Mesothelial cell of epicardium (in vitro differentiated cells): ENCODE measurements around the gene SMAD3. TPM values are rescaled to one million over a fixed set of nuclear protein-coding genes. Genes with fewer than 3 reads are reported as not detected.

ENCODE experiments used
- DNase-seq, 2 experiments: peaks; one replicate each; pipeline ENCODE4 v3.0.0; 2021; ENCODE audit warnings: low spot score in 2 of 2; ENCODE audit not compliant: unreplicated experiment in 2 of 2
- H3K27ac Mint-ChIP-seq: 2 replicates; pipeline ENCODE4 v1.8.0; 2021; ENCODE audit warnings: mixed read lengths
- H3K27me3 Mint-ChIP-seq: 2 replicates; pipeline ENCODE4 v1.8.0; 2021; ENCODE audit warnings: low read depth, mixed read lengths
- H3K36me3 Mint-ChIP-seq: 2 replicates; pipeline ENCODE4 v1.8.0; 2021; ENCODE audit warnings: mixed read lengths
- H3K4me1 Mint-ChIP-seq: 2 replicates; pipeline ENCODE4 v1.8.0; 2021; ENCODE audit warnings: mixed read lengths
- H3K4me3 Mint-ChIP-seq: 2 replicates; pipeline ENCODE4 v1.8.0; 2021; ENCODE audit warnings: mild to moderate bottlenecking, moderate library complexity, mixed read lengths
- H3K9me3 Mint-ChIP-seq: 2 replicates; pipeline ENCODE4 v1.8.0; 2021; ENCODE audit warnings: mixed read lengths
- total RNA-seq: library from RNA; stranded (reverse); gene quantifications from 3 replicates; pipeline ENCODE4 v1.2.1, GENCODE V29; 2021
- TF ChIP-seq, protein P1 (sequence below): fragments of 200-600 bp; sonication (generic); IDR thresholded peaks from one replicate; pipeline ENCODE4 v1.5.0; 2021; ENCODE audit warnings: antibody characterized with exemption; ENCODE audit not compliant: unreplicated experiment

SMAD3 gene
- total RNA-seq, 1 donor from 2014 or later, result 96.2 TPM

DNA sequence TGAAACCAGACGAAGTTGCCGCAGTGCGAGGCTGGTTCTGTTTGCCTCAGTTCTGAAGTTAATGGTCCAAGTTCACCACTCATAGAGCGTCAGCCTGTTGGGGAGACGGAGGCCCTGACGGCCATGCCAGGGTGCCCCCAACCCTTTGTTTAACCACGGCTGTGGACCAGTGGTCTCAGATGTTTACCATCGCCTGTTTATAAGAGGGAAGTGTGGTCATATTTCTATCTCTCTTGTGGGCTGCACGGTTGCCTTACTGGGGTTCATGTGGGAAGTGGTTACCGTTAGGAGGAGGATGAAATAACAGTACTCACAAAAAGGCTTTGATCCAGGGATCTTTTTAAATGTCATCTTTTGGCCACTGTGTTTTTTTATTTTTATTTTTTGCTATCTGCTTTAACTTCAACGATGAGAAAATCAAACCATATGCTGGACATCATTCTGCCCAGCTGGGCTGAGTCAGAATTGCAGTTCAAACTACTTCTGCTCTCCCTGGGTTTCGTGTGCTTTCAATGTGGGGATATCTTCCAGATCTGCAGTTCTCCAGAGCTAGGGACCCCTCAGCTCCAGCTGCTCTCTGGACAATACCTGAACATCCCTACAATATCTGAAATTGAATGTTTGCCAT, 17.8 kb downstream of the SMAD3 start:
- H3K36me3 Mint-ChIP-seq, result peaks cover 10% of the 10 kb centered on the region
- H3K4me3 Mint-ChIP-seq, result no peak overlapping the region
- peak overlapping the region; percentile 35 for H3K27ac Mint-ChIP-seq

DNA sequence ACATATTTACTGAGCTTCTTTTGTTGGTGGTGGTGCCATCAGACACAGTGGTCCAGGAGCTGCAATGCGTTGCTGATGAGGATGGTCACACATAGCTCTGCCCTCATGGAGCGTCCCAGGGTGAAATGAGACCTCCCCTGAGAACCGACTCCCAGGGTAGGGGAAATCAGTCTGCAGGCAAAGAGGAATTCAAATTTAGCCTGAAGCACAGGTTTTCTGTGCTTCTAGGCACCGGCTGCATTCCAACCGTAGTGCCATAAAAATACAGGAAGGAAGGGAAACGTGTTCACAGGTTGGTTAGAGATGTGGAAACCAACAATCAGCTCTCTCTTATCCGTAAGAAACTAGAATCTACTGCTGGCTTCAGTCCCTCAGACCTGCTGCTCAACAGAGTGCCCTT, 19.2 kb downstream of the SMAD3 start:
- DNase-seq, result no peak
- no peaks in the 10 kb centered on the region for H3K9me3 Mint-ChIP-seq
- peak overlapping the region; percentile 70 for H3K27ac Mint-ChIP-seq
- no peak overlapping the region for H3K4me3 Mint-ChIP-seq
- peaks cover 76% of the 10 kb centered on the region for H3K4me1 Mint-ChIP-seq
- peaks cover 10% of the 10 kb centered on the region for H3K36me3 Mint-ChIP-seq
- TF ChIP-seq, protein P1, sequence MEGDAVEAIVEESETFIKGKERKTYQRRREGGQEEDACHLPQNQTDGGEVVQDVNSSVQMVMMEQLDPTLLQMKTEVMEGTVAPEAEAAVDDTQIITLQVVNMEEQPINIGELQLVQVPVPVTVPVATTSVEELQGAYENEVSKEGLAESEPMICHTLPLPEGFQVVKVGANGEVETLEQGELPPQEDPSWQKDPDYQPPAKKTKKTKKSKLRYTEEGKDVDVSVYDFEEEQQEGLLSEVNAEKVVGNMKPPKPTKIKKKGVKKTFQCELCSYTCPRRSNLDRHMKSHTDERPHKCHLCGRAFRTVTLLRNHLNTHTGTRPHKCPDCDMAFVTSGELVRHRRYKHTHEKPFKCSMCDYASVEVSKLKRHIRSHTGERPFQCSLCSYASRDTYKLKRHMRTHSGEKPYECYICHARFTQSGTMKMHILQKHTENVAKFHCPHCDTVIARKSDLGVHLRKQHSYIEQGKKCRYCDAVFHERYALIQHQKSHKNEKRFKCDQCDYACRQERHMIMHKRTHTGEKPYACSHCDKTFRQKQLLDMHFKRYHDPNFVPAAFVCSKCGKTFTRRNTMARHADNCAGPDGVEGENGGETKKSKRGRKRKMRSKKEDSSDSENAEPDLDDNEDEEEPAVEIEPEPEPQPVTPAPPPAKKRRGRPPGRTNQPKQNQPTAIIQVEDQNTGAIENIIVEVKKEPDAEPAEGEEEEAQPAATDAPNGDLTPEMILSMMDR, result no peak
- no peaks in the 10 kb centered on the region for H3K27me3 Mint-ChIP-seq

More for the DNA sequence above, 17.8 kb downstream of the SMAD3 start:
- H3K4me1 Mint-ChIP-seq, result peaks cover 67% of the 10 kb centered on the region
- no peak for DNase-seq
- no peaks in the 10 kb centered on the region for H3K9me3 Mint-ChIP-seq
- H3K27me3 Mint-ChIP-seq, result no peaks in the 10 kb centered on the region
- TF ChIP-seq, protein P1, result no peak

- no peaks in the 10 kb centered on the region for H3K9me3 Mint-ChIP-seq
- H3K36me3 Mint-ChIP-seq, result peaks cover 10% of the 10 kb centered on the region
- TF ChIP-seq, protein P1, result no peak
- DNase-seq, result no peak
- no peak overlapping the region for H3K4me3 Mint-ChIP-seq
- H3K27ac Mint-ChIP-seq, result peak overlapping the region; percentile 16
- peaks cover 79% of the 10 kb centered on the region for H3K4me1 Mint-ChIP-seq
- H3K27me3 Mint-ChIP-seq, result no peaks in the 10 kb centered on the region
Measured at GRCh38 chr15:67085237-67085817, 19.9 kb downstream of the SMAD3 start.

GRCh38 chr15:67085818-67086636, 20.6 kb downstream of the SMAD3 start:
- DNase-seq, result no peak
- Mint-ChIP-seq H3K9me3 (no peaks in the 10 kb centered on the region), H3K27me3 (no peaks in the 10 kb centered on the region), H3K27ac (peak overlapping the region; percentile 84), H3K4me3 (no peak overlapping the region), H3K36me3 (peaks cover 10% of the 10 kb centered on the region), H3K4me1 (peaks cover 79% of the 10 kb centered on the region)
- TF ChIP-seq, protein P1, result no peak

DNA sequence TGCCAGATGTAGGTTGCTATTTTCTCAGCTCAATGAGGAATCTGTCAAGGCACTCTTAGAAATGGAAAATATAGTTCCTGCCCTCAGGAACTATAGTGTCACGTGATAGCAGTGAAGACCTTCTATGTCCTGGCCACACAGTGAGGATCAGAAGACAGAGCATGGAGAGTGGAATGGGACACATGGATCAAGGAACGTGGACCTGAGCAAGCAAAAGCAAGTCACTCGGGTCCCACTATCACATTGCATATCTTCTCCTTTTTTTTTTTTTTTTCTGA, 21.2 kb downstream of the SMAD3 start:
- Mint-ChIP-seq H3K9me3 (no peaks in the 10 kb centered on the region), H3K4me1 (peaks cover 82% of the 10 kb centered on the region), H3K27ac (peak overlapping the region; percentile 84), H3K27me3 (no peaks in the 10 kb centered on the region), H3K36me3 (peaks cover 10% of the 10 kb centered on the region), H3K4me3 (no peak overlapping the region)
- TF ChIP-seq, protein P1, result no peak
- DNase-seq, result no peak
